Stimulated activated CD8-positive, alpha-beta memory T cell treated with anti-CD3 and anti-CD28 coated beads, Interleukin-12 subunit alpha, Interleukin-12 subunit beta, amount 100 ng/mL, for 1 hour (primary cell): ENCODE data around the gene PILRA.
"Not testable (repeated sequence)": the region's sequence is repeated elsewhere in the genome, so short reads cannot be mapped to it uniquely, and the experiment has no call there.

Experiments used
- DNase-seq: peaks from one replicate; pipeline ENCODE4 v3.0.0-alpha.2; 2020; ENCODE audit warnings: low read depth

PILRA gene

GRCh38 chr7:100358027-100358856 is 15.0 kb upstream of the PILRA start, which contains the start of gene PILRB:
Gene PILRB, plus strand, starts transcription at chr7:100358117. Its CDS starts 186 bp downstream, at chr7:100358303.
- DNase-seq = no peak

DNA sequence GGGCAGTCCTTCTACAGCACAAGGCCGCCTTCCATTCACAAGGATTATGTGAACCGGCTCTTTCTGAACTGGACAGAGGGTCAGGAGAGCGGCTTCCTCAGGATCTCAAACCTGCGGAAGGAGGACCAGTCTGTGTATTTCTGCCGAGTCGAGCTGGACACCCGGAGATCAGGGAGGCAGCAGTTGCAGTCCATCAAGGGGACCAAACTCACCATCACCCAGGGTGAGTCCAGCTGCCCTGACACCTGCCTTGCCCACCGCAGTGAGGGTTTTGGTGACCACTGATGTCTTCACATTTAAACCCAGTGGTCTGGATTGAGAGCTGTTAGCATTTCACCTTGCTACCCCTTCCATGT is 14.5 kb upstream of the PILRA start:
- DNase-seq = no peak

DNA sequence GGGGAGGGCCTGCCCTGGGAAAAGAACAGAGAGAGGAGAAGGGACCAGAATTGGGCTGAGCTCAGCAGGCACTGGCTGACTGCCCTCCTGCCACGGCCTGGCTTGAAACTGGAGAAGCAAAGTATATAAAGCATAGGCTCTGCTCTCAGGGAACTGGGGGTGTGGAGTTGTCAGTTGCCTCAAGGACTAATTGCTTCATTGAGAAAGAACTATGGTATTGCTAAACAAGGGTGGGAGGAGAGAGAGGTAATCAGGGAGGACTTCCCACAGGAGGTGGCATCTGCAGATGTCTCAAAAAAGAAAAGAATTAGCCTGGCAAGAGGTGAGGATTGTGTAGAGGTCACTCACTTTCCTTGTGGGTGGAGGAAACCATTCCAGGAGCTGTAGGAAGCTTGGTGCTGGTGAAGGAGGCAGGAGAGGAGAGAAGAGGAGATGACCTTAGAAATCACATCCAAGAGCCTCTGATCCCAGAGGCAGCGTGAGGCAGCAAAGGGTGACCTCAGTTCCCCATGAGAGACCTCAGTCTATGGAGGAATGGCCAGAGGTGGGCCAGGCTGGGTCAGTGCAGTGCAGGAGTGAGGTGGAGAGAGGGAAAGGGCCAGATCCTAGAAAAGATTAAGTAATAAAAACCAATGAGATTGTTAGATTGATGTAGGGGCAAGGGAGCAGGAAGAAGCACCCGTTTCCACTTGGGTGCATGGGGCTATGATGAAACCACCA is 13.0 kb upstream of the PILRA start:
- no peak for DNase-seq

GRCh38 chr7:100363098-100363497 is 10.2 kb upstream of the PILRA start:
- no peak for DNase-seq

- not testable (repeated sequence) for DNase-seq
Observed at GRCh38 chr7:100363797-100364196, 9.5 kb upstream of the PILRA start.

DNA sequence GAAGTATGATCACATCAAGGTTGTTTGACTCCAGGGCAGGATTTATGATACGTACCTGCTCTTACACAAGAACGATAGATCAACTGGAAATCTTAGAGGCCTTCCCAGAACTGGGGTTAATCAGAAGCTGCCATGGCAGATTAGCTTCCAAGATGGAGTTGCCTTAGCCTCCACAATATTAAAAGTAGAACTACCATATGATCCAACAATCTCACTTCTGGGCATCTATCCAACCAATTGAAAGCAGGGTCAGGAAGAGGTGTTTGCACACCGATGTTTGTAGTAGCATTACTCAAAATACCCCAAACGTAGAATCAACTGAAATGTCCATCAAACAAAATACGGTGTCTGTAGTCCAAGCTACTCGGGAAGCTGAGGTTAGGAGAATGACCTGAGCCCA is 8.8 kb upstream of the PILRA start:
- DNase-seq = no peak

DNA sequence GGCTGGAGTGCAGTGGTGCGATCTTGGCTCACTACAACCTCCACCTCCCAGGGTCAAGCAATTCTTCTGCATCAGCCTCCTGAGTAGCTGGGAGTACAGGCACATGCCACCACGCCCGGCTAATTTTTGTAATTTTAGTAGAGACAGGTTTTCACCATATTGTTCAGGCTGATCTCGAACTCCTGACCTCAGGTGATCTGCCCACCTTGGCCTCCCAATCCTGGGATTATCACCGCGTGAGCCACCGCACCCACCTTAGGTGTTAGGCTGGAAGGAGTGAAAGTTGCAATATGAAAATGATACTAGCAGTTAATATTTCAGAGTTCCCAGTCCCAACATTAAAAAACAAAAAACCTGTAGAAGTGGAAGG is 7.3 kb upstream of the PILRA start:
- DNase-seq = not testable (repeated sequence)

GRCh38 chr7:100366411-100367250 is 6.7 kb upstream of the PILRA start:
- no peak for DNase-seq

GRCh38 chr7:100367251-100367620 is 6.1 kb upstream of the PILRA start:
- DNase-seq = no peak

DNA sequence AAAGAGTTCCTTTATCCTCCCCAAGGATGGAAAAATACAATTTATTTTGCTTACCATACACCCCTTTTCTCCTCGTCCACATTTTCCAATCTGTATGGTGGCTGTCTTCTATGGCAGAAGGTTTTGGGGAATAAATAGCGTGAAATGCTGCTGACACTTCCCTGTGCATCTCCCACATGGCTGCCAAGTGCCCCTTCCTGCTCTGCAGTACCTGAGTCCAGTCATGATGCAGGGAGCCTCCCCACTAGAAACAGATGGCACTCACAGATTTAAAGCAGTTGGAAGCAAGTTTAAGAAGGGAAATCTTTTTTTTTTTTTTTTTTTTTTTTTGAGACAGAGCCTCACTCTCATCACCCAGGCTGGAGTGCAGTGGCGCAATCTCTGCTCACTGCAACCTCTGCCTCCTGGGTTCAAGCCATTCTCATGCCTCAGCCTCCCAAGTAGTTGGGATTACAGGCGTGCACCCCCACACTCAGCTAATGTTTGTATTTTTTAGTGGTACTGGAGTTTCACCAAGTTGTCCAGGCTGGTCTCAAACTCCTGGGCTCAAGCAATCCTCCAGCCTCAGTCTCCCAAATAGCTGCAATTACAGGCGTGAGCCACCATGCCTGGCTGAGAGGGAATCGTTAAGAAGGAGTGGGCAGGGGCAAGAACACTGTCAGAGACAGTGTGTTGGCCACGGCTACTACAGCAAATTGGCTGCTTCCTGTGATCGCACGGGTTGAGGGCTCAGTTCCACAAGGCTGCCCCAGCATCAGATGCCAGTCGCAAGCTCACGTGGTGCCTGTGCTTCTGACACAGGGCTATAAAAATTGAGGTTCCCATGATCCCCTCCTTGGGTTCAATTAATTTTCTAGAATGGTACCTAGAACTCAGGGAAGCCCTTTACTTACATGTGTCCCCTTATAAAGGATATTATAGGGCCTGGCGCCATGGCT is 5.3 kb upstream of the PILRA start:
- no peak for DNase-seq

DNA sequence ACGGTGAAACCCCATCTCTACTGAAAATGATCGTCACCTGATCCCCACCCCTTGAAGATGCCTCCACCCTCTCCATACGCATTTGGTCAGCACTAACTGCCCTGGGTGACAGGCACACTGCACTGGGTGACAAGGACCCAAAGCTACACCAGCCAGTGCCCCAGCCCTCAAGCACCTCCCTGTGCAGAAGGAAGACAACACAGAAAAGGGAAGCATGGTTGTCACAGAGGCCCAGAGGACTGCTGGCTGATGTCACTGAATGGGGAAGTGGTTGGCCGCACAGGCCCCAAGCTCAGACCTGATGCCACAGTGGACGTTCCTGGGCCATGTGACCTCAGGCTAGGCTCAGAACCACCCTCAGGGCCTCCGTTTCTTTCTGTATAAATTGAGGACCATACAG is 4.2 kb upstream of the PILRA start:
- DNase-seq = no peak

- DNase-seq = no peak
Observed at GRCh38 chr7:100370303-100370702, 3.0 kb upstream of the PILRA start.

GRCh38 chr7:100370746-100371145 is 2.5 kb upstream of the PILRA start:
- no peak for DNase-seq

- DNase-seq = no peak
Observed at GRCh38 chr7:100371561-100372171, 1.6 kb upstream of the PILRA start.

- DNase-seq = no peak
Observed at GRCh38 chr7:100372256-100372655, 1.0 kb upstream of the PILRA start.

GRCh38 chr7:100372694-100373093 is 593 bp upstream of the PILRA start:
- no peak for DNase-seq

GRCh38 chr7:100373870-100374598 is 747 bp downstream of the PILRA start:
- not testable (repeated sequence) for DNase-seq

- no peak for DNase-seq
Observed at GRCh38 chr7:100374601-100375000, 1.3 kb downstream of the PILRA start.

GRCh38 chr7:100376066-100376465 is 2.8 kb downstream of the PILRA start:
- DNase-seq = no peak

- DNase-seq = no peak
Observed at GRCh38 chr7:100378114-100378755, 4.9 kb downstream of the PILRA start.
